NOMO-1 treated with DMSO at 0.1 percent for 48 hours (cell line): ENCODE results near the gene ADGRB2.

Experiments used
- DNase-seq: peaks from one replicate; lab custom pipeline; 2025; ENCODE audit not compliant: unreplicated experiment; lab: John Stamatoyannopoulos, UW

ADGRB2 gene

DNA sequence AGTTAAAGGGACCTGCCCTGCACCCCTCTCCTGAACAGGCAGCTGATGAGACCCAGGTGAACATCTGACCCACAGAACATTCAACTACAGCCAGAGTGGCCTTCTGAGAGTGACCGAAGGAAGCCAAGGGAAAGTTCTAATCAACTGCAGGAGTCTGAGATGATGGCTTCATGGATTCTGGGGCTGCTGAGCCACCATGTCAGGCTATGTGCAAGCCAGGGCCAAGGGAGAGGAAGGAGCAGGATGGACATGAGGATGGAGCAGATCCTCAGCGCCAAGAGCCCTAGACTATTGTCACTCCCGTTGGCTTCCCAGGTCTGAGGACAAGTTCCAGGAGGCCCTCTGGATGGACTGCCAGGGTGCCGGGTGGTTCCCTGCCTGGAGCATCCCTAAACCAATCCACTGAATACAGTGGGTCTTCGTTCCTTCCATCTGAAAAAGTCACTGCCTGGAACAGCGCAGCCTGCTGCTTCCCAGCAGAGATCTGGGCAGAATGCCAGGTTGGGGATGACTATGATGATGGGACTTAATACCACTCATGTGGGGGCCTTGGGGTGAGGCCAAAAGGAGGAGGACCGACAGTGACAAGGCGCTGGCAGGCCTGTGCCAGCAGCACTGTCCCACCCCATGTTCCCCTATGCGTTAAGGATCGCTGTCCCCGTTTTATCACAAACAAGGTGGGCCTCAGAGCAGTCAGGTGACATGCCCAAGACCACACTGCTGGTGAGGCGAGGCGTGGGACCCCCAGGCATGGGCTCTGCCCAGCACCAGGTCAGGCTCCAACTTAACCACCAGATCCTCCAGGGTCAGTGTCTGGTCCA, 31.9 kb upstream of the ADGRB2 start:
- no peak for DNase-seq

DNA sequence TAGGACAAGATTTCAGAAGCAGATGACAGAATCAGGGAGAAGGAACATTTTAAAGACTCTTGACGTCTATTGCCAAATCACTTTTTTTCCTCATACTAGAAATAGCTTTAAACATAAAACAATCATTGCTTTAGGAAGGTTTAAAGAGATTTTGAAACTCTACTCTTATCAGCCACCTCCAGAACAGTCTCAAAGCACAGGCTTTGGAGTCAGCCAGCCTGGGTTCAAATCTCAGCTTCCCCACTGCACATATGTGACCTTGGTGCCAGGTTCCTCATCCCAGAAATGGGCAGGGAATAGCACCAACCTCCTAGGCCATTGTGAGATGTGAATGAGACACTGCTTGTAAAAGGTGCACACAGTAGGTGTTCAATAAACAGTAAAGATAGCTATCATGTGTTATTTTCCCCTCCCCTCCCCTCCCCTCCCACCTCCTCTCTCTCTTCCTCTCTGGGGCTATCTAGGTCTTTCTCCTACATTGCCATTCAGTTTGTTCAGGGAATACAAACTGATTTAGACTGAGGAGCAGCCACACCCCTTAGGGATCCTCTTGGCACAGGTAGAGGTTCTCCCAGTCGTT, 31.0 kb upstream of the ADGRB2 start:
- no peak for DNase-seq

DNA sequence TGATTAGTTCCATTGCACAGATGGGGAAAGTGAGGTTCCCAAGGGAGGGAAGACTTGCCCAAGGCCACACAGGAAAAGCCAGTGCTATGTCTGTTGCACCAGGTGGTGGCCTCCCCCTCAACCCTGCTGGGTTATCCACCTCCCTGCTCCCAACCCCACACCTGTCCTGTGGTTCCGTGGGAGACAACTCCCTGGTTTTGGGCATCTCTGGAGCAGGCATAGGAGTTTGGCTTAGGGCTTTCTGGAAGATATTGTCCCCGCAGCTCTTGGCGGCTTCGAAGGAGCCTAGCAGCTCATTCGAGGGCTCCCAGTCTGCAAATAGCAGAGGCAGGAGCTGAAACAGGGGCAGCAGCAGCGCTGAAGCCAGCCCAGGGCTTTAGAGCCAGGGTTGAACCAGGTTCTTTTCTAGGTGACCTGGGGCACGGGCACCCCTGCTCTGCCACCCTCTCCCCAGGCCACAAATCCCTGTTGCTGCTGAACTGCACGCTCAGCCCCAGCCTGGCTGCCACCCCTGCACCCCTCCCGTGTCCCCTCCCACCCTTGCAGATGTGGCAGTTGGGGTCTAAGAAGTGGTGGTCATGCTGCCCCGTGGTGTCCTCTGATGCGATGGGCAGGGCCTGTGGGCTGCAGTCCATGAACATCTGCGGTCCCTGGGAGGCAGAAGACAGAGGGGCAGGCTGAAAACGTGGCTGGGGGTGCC, 29.6 kb upstream of the ADGRB2 start:
- no peak for DNase-seq

DNA sequence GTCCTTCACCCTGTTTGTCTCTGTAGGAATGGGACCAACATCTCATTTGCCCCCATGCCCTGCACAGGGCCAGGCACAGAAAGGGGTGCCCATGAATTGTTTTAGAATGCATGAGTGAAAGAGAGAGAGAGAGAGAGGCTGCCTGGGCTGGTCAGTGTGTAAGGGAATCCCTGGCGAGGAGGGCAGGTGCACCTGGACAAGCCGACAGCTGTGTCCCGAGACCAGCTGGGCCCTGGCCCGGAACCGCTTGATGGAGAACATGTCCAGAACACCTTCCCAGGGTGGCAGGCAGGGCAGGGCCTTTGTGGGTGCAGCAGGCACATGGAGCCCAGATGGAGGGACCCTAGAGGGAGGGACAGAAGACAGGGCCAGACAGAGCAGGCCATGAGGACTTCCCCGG, 28.9 kb upstream of the ADGRB2 start:
- no peak for DNase-seq

DNA sequence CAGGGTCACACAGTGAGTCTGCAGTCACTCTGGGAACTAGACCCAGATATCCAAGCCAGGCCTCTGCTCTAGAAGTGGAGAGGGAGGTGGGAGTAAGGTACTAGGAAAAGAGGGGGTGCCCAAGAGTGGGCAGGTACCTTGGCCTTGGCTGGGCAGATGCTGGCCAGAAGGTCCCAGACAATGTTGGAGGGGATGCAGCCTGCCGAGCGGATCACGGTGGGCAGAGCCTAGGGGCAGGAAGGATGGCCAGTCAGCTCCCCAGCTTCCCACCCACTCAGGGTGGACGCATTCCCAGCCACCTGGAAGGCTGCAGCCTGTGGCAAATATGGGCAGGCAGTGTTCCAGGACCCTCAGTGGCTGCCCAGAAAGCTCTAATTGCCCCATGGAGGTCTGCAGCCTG, 28.4 kb upstream of the ADGRB2 start:
- no peak for DNase-seq

DNA sequence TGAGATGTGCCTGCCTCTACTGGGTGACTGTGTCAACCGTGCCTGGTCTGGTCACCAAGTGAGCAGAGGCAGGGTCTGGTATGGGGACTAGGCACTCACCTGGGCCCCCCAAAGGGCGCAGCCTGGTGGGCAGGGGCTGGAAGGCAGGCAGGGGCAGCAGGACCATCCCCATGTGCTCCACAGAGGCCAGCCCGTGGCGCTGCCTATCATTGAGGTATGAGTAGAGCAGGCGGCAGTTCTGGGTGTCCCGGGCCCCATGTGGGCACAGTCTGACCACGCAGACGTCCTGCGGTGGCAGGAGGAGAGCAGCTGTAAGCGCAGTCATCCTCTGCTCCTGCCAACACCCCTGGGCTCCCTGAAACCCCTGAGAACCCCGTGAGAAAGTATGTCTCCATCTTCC, 28.0 kb upstream of the ADGRB2 start:
- DNase-seq, result no peak

DNA sequence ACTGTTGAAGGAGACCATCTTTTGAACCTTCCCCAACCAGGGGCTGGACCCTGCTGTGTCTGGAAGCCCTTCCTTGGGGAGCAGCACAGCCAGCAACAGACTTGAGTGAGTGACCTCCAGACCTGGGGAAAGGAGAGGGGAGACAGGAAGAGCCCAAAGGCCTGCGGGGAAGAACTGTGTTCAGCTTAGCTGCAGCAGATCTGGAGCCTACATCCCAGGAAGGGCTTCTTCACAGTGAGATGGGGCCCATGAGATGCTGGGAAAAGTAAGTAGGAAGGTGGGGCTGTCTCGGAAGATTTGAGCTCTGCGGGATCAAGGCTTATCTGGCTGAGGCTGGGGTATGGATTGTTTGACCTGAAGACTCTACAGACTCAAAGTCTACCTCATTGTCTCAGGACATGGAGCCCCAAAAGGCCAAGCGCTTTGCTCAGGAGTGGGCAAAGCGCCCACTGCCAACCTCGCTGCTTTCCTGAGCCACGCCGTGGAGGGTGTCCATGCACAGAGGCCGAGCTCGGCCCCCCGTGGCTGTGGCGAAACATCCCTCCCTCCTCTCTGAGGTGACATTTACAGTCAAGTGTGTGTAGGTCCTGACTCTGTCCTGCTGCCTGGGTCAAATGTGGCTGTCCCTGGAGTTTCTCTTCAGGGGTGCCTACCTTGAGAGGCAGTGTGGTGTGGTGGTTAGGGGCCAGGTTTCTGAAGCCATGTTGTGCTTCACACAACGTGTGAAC, 27.2 kb upstream of the ADGRB2 start:
- no peak for DNase-seq

DNA sequence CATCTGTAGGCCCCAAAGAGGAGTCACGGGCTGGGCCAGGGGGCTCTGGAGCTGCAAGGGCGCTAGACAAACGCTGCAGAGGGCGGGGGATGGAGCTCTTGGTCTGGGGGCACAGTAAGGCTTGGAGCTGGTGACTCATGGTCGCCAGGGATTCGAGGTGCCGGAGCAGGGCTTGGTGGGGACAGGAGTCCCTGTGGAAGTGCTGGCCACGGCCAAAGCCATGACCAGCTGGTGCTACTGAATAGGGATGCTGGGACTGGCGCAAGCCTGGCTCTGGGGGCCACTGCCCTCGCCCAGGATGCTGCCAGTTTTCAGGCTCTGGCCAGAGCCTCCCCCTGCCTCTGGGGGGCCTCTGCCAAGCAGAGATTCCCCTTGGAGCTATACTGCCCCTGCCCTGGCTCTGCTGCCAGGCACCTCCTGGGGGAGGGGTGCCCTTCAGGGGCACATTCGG, 26.5 kb upstream of the ADGRB2 start:
- no peak for DNase-seq

DNA sequence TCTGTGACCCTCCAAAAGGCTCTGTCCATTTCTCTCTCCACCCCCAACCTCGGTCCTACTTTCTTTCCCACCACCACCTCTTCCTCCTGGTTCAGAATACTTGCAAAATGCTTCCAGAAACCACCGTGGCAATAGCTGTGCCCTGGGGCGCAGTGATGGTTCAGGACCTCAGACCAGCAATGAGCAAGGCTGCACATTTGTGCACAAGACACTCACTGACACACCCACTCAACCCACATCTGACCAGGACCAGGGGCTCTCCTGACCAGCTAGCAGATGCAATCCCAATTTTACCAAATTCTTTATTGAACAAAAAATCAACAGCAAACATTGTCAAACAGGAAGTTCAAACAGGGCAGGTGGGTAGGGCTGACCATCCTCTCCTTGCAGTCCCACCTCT, 26.0 kb upstream of the ADGRB2 start:
- no peak for DNase-seq

DNA sequence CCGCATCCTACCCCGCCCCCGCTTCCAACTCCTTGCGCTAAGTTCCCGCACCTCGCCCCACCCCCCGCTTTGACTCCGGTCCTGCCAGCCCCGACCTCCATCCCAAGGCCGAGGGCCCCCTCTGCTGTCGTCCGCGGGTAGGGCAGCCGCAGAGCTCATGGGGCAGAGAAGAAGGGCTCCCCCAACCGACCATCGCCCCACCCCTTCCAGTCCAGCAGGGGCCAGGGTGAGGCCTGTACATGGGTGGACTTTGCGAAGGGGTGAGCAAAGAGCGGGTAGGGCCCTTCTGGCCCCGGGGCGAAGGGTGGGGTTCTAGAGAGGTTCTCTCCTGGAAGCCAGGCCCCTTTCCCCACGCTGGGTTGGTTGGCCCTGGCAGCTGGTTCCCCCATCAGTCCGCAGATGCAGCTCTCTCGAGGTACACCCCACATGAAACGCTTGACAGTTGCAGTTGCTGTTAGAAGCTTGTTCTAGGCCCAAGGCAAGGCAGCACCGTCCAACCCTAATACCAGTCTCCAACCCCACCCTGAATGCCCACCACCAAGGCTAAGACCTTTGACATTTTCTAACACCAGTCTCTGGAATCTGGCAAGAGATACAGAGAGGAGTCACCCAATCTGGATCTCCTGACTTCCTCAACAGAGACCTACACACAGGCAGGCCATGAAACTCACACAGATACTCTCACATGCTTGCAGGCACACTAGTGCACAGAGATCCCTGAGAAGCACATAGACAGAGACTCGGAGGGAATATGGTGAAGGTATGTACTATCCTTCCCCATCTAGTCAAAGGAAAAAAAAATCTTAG, 25.3 kb upstream of the ADGRB2 start:
- DNase-seq, result peak; percentile 79

DNA sequence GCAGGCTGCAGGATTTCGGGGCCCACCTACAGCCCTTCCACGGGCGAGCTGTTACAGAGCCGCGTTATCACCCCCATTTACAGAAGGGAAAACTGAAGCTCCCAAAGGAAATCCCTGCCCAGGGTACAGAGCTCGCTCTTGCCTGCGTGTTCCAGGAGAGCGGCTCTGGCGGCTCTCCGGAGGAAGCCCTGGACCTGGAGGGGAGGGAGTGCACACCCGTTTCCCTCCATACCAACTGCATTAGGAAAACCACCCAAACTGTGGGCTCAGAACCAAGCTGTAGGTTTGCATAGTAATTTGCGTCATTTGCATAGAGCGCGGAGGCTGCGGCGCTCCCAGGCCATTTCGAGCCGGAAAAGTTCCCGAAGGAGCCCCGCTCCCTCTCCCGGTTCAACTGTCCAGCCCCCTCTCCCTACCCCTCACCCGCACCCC, 24.7 kb upstream of the ADGRB2 start:
- peak; percentile 65 for DNase-seq

DNA sequence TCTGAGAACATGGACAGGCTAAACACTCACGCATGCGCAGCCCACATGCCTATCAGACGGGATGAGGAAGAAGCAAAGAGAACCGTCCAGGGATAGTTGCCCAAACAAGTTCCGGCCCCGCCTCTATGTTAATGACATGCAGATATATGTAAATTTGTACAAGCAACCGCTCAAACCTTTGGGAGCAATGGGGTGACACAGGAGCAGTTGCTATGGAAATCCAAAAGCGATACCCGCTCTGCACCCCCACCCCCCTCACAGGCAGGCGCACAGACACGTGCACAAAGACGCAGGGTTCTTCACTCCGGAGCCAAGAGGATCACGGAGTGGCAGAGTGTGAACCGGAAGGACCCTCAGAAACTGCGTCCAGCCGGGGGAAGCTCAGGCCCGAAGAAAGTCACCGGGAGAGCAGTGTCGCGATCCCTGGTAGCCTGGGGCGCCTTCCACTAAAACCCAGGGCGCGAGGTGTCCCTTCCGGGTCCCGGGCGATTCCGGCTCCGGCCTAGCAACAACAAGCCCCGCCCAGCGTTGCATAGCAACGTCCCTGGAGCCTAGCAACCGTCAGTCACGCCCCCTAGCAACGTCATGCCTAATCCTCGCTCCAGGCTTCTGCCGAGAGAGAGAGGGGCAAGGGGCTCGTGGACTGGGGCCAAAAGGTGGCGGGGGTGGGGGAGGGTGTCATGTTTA, 24.1 kb upstream of the ADGRB2 start:
- peak; percentile 95 for DNase-seq

DNA sequence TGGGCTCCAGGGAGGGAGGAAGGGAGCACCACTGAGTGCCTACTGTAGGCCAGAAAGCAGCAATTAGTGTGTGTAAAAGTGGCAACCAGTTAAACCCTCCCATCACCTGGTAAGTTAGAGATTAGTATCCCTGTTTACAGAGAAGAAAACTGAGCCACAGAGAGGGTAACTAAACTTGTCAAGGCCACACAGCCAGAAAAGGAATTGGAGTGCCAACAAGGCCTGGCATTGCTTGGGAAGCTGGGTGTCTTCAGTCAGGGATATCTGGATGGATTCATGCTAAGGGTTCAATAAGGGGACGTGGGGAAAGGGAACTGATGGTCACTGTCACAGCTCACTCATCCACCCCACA, 23.6 kb upstream of the ADGRB2 start:
- DNase-seq, result no peak

DNA sequence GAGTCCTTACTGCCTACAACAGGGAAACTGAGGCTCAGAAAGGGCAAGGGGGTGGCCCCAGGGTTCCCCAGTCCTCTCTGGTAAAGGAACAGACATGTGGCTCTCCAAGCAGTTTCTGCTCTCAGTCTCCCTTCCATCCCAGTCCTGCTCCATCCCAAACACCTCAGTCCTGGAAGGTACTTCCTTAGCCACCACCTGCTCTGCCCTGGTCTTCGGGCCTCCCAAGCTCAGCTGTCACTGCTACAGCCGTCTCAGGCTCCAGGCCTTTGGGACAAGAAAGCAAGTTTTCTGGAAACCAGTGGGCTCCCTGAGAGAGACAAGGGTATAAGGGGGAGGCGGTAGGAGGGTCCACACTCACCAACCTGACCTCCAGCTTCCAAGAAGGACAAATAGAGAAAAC, 23.1 kb upstream of the ADGRB2 start:
- DNase-seq, result no peak

DNA sequence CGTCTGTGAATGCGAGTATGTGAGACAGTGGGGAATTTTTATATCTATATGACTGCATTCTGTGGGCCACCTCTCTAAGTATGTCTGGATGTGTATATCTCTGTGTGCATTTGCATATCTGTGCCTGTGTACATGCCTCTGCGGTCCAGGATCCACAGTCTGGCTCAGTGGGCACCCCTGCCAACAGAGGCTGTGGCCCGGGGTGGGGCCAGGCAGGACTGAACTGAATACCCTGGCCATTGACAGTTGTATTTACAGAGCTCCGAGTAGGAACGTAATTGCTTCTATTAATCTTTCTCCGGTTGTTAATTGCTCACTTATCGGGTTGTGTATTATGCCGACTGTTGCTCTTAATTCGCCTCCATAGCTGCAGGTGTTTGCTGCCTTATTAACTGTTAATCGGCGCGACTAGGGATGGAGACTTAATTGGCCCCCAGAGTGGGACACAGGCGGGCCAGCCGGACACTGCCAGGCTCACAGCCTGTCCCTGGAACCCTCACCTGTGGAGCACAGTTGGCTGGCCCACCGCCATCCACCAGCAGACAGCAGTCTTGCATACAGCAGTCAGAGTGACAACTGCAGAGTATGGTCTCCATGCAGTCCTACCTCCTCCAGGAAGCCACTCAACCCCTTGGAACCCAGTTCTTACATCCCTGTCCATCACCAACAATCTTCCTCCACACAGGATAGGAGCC, 22.4 kb upstream of the ADGRB2 start:
- no peak for DNase-seq

DNA sequence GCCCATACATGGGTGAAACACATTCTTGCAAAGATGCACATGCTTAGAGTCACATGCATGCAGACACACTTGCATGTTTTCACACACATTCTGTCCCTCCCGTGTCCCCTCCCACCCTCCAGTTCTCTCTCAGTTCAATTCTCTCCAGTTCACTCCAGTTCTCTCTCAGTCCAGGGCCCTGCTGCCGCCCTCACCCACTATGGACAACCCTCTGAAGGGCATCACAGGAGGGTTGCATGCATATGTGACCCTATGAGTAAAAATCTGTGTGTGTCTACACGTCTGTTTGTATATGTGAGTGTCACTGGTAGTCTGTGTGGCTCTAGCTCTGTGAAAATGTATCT, 21.8 kb upstream of the ADGRB2 start:
- no peak for DNase-seq

DNA sequence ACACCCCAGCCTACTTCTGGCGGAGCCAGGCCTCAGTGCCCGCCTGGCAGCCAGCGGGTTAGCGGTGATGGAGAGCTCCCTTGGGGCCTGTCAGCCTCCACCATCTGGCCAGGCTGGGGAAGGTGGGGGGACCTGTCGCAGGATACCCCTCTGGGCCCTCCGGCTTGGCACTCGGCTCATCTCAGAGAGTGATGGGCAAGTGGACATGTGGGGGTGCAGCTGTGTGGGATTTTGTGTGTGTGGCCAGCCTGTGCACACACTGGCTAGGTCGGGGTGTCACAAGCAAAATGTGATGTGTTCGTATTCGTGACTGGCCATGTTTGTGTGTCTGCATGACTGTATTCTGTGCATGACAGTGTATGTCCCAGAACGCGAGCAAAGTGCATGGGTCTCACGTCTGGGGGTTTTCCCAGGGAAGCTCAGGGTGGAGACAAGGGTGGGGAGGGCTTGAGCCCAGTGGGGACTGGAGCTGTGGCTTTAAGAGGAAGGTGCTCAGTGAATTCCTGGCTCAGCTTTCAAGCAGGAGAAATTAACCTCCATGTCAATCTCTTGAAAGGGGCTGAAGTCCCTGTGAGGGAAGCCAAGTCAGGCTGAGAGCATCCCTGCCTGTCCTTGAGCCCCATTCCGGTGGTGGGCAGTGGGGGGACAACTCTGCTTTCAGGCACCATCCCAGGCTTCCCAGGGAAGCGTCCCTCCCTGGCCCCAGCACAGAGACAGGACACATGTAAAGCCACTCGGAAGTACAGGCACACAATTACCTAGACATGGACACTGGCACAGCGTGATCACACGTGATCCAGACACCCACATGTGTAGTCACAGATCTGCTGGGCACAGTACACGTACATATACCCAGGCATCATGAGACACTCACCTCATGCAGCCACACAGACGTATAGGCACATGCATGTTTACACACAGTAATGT, 21.1 kb upstream of the ADGRB2 start:
- no peak for DNase-seq

DNA sequence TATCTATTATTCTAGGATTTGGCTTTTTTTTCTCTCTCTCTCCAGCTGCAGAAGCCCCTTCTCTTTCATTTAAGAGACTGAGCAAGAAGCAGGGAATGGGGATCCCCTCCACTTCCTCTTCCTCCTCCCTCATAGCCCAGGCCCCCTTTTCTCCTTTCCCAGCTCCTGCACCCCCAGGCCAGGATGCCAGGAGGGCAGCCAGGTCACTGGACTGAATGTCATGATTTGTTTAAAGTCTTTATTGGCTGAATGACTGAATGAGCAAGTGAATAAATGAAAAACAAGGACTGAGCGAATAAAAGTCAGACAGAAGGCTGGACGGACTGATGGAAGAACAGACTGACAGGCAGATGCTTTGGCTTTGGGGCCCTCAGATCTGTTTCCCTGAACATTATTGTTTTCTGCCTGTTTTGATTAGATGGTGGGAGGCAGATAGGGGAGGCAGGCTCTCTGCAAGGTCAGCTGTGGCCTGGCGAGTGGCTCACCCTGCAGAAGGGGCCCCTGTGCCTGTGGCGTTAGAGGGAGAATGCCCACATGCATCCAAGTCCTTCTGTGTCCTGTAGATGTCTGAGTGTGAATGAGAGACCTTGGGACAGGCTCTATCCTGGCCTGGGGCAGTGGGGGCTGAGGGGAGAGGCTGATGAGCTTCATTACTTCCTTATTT, 20.3 kb upstream of the ADGRB2 start:
- DNase-seq, result no peak
